ENCODE data around the gene MTRF1.

GRCh38 chr13:41274881-41275280, 11.5 kb upstream of the MTRF1 start:
- TF ChIP-seq CTCF (conservative IDR thresholded peaks at IDR 0.05; ENCODE audit: low read depth, low read length) (no peak), POLR2A (IDR thresholded peaks at IDR 0.05; ENCODE audit: low read depth, low read length) (no peak), RCOR1 (IDR thresholded peaks at IDR 0.05; ENCODE audit: insufficient replicate concordance, low read length) (no peak)

All from IMR-90 (cell line).